GM12801 (cell line): ENCODE results near the gene SCAANT1.

Experiments
- TF ChIP-seq, protein P1 (sequence below): IDR thresholded peaks from one replicate; pipeline ENCODE4 v1.5.1; 2011; ENCODE audit warnings: control low read depth; ENCODE audit not compliant: insufficient read length; ENCODE audit errors: extremely low read depth

The SCAANT1 gene

GRCh38 chr3:63952248-63952594, 40.0 kb upstream of the SCAANT1 start:
- TF ChIP-seq, protein P1, sequence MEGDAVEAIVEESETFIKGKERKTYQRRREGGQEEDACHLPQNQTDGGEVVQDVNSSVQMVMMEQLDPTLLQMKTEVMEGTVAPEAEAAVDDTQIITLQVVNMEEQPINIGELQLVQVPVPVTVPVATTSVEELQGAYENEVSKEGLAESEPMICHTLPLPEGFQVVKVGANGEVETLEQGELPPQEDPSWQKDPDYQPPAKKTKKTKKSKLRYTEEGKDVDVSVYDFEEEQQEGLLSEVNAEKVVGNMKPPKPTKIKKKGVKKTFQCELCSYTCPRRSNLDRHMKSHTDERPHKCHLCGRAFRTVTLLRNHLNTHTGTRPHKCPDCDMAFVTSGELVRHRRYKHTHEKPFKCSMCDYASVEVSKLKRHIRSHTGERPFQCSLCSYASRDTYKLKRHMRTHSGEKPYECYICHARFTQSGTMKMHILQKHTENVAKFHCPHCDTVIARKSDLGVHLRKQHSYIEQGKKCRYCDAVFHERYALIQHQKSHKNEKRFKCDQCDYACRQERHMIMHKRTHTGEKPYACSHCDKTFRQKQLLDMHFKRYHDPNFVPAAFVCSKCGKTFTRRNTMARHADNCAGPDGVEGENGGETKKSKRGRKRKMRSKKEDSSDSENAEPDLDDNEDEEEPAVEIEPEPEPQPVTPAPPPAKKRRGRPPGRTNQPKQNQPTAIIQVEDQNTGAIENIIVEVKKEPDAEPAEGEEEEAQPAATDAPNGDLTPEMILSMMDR: no peak

GRCh38 chr3:63951492-63952247, 39.5 kb upstream of the SCAANT1 start:
- TF ChIP-seq, protein P1: no peak

DNA sequence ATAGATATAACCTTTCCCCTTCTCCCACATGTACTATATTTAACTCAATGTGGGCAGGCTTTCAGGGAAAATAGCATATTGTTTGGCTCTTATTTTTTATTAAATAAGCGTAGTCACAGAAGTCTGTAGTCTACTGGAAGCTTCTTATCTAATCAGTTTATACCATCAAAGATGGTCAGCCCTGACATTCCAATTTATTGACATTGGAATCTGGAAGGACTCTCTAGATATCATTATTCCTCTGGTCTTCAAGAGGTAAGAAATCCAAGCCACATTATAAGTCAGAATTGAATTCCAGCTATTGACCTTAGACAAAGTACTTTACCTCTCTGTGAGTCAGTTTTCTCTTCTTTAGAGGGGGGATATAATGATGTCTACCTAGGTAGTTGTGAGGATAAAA, 38.5 kb upstream of the SCAANT1 start:
- TF ChIP-seq, protein P1: no peak

GRCh38 chr3:63949005-63949404, 36.8 kb upstream of the SCAANT1 start:
- TF ChIP-seq, protein P1: no peak

GRCh38 chr3:63947594-63947993, 35.4 kb upstream of the SCAANT1 start:
- TF ChIP-seq, protein P1: no peak

- TF ChIP-seq, protein P1: no peak
Observed at GRCh38 chr3:63946753-63947152, 34.6 kb upstream of the SCAANT1 start.

GRCh38 chr3:63945558-63946096, 33.4 kb upstream of the SCAANT1 start:
- TF ChIP-seq, protein P1: no peak
